NK-92 treated with Interleukin-12 subunit alpha and Interleukin-12 subunit beta, amount 100 ng/mL, for 24 hours (cell line): ENCODE measurements around the gene PLEKHA1.

Experiments
- DNase-seq: peaks from one replicate; lab custom pipeline; 2025; lab: John Stamatoyannopoulos, UW

Gene PLEKHA1

GRCh38 chr10:122379041-122379440, 4.5 kb downstream of the PLEKHA1 start:
- no peak for DNase-seq

DNA sequence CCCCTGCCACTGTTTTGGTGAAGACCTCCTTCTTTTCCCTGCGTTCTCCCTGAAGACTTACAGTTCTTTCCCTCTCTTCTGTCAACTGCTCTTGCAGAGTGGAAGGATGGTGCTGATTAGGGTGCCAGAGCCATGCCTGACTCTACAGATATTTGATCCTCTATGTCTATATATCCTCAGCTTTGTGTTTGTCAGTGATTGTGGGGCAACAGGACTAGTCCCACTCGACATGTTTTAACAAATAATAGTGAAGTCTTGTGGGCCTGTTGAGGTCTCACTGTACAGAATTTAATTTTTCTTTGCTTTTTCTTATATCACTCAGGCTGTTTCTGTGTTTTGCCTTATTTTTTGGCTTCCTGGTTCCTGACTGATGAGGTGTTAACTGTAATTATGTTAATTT, 5.0 kb downstream of the PLEKHA1 start:
- DNase-seq = no peak

GRCh38 chr10:122380703-122381102, 6.2 kb downstream of the PLEKHA1 start:
- DNase-seq = no peak

DNA sequence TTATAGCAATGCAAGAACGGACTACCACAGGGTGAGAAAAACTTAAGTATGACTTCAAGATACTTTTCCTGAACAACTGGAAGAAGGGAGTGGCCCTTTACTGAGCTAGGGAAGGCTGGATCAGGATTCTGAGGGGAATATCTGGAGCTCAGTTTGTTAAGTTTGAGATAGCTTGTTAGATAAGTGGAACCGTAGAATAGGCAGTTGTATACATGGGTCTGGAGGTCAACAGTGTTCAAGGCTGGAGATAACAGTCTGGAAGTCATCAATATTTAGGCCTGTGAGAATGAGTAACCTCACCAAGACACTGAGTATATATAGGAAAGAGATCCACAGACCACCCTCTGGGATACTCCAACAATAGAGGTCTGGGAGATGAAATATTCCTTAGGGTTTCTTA, 7.2 kb downstream of the PLEKHA1 start:
- DNase-seq = no peak

DNA sequence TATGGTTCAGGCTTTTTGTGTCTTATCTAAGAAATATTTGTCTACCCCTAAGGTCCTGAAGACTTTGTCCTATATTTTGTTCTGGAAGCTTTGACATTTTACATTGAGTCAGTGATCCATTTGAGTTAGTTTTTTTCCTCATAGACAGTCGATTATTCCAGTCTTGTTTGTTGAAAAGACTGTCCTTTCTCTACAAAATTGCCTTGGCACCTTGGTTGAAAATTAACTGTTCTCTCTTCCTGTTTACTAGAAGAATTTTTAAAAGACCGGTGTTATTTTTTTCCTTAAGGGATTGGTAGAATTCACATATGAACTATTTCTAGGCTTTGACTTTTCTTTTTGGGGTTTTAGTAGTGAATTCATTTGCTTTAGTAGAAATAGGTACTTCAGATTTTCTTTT, 12.0 kb downstream of the PLEKHA1 start:
- no peak for DNase-seq

- no peak for DNase-seq
Measured at GRCh38 chr10:122387572-122387971, 13.1 kb downstream of the PLEKHA1 start.

- no peak for DNase-seq
Measured at GRCh38 chr10:122388287-122388997, 13.9 kb downstream of the PLEKHA1 start.

- DNase-seq = no peak
Measured at GRCh38 chr10:122390271-122390670, 15.8 kb downstream of the PLEKHA1 start.

DNA sequence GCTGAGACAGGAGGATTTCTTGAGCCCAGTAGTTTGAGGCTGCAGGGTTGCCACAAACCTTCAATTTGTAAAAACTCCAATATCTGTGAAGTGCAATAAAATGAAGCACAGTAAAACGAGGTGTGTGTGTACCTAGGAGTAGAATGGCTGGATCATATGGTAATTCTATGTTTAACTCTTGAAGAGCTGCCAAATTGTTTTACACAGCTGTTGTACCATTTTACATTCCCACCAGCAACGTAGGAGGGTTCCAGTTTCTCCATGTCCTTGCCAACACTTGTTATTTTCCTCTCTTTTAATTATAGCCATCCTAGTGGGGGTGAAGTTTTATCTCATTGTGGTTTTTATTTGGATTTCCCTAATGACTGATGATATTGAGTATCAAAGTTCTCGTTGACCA, 16.2 kb downstream of the PLEKHA1 start:
- DNase-seq = no peak

- no peak for DNase-seq
Measured at GRCh38 chr10:122391875-122392274, 17.4 kb downstream of the PLEKHA1 start.

GRCh38 chr10:122392835-122393234, 18.3 kb downstream of the PLEKHA1 start:
- no peak for DNase-seq

GRCh38 chr10:122393288-122393687, 18.8 kb downstream of the PLEKHA1 start:
- no peak for DNase-seq

GRCh38 chr10:122402548-122403131, 28.1 kb downstream of the PLEKHA1 start:
- no peak for DNase-seq

DNA sequence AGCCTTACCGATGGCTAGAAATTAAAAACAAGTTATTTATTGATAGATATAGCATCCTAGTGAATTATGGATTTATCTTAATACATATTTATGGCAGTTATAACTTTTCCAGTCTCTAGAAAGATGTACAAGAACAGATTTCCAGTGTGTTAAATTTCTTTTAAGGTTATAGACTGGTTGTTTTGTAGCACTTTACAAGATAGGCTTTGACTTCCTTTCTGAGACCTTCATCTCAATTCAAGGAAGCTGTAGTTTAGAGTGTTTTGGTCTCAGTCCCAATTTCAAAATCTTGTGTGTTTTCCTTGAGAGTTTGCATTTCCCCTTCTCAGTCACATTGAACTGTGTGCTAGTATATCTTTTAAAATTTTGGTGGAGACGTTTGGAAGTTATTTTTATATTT, 30.1 kb downstream of the PLEKHA1 start:
- no peak for DNase-seq

- DNase-seq = no peak
Measured at GRCh38 chr10:122407375-122408125, 33.0 kb downstream of the PLEKHA1 start.

DNA sequence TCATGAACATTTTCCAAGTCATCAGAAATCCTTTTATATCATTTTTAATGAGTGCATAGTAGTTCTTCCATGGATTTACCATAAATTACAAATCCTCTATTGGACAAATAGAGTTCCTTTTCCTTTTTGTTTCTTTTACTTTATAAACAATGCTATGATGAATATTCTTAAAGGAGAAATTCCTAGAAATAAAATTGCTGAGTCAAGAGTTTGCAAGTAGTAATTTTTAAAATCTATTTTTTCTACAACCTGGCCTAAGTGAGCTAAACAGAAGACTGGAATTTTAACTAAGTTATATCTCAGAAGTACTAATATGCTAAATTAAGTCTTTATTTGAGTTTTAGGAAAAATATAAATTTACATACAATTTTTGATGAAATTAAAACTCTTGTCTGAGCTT, 38.8 kb downstream of the PLEKHA1 start:
- DNase-seq = no peak

DNA sequence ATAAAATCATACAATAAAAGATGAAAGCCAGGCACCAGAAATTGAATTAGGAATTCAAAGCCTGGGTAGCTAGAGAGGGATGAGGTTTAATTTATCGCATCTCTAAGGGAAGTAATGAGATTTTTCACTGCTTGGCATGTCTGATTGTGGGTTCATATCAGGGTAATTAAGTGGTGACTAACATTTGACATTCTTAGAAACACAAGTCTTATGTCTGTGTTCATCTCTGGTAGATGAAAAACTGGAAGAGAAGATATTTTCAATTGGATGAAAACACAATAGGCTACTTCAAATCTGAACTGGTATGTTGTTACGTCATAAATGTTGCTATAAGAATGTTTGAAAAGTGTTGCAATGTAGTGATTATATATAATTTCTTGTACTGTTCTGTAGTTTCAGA, 43.2 kb downstream of the PLEKHA1 start:
- no peak for DNase-seq

- no peak for DNase-seq
Measured at GRCh38 chr10:122419016-122419415, 44.5 kb downstream of the PLEKHA1 start.

DNA sequence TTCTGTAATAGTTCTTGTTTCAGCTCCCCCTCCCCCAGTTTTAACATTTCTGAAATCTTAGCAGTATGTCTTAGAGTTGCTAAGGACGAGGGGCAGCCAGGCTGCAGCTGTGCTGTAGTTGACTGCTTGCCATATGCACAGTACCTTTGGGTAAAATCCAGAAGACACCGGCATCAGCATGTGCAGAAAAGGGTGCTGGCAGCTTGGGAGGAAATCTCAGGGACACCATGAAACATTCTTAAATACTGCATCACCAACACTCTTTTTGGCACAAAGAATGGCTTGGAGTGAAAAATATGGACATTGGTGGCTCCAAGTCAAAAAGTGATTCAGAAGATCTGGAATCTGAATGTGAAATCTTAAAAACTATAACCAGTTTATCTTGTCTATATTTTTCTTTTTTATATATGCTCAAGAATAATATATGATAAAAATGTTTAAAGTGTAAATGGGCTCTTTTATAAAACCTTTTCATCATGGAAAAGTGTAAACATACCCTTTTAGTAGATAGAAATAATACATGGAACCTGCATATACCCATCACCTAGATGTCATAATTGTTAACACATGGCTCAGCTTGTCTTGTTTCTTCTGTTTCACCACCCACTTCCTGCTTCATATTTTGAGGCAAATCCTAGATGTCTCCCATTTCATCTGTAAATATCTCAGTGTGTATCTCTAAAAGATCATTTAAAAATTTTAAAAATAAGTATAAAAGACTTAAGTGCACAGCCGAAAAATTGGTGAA, 45.5 kb downstream of the PLEKHA1 start:
- DNase-seq = no peak

- no peak for DNase-seq
Measured at GRCh38 chr10:122420624-122421007, 46.1 kb downstream of the PLEKHA1 start.

DNA sequence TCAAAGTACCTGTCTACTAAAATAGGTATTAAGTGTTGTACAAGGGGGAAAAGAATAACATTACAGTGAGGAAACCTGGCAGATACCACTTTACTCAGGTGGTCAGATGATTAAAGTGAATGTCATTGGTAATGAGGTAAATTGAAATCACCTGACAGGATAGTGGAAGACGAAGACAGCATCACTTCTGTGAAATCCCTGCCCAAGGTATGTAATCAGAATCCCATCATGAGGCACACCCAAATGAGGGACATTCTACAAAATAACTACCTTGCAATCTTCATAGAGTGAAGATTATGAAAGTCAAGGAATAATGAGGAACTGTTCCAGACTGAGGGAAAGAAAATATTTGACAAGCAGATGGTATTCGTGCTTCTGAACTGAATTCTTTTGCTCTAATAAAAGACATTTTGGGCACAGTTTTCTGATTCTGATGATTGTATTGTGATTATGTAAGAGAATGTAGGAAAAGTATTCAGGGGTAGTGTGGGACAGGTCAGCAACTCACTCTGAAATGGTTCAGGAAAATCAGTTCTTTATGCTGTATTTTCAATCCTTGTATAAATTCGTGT, 46.6 kb downstream of the PLEKHA1 start:
- DNase-seq = no peak

DNA sequence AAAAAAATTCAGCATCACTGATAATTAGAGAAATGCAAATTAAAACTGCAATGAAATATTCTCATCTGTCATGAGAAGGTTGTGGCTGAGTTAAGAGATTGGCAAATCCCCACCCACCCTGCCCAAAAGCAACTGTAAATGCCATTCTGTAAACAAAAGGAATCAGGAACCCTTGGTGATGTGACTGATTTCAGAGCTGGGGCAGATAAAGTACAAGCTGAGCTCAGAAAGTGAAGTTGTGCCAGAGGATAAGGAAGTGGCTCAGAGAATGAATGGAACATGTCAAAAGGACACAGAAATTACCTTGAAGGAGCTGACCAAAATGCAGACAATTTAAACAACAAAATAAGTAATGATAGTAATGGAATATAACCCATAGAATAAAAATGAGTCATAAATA, 47.2 kb downstream of the PLEKHA1 start:
- DNase-seq = no peak
